ENCODE data around the gene U2SURP.
"Not testable (repeated sequence)": the region's sequence is repeated elsewhere in the genome, so short reads cannot be mapped to it uniquely, and the experiment has no call there.

The U2SURP gene

GRCh38 chr3:142976621-142977398 is 24.6 kb upstream of the U2SURP start:
- DNase-seq (ENCODE audit: low read depth) = no peak

DNA sequence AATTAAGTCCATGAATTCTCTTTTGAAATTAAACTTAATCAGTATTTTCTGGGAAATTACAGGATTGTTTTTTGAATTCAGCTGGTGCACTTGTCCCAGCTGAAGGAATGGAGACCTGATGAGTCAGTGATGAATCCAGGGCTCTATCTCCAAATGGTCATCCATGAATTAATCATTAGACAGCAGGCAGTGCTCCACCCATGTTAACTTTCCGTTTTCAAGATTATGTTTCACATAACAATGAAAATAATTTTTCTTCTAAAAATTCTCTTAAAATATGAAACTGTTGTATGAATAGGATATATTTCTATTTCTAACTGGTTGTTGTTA is 24.0 kb upstream of the U2SURP start:
- DNase-seq (ENCODE audit: low read depth) = no peak

DNA sequence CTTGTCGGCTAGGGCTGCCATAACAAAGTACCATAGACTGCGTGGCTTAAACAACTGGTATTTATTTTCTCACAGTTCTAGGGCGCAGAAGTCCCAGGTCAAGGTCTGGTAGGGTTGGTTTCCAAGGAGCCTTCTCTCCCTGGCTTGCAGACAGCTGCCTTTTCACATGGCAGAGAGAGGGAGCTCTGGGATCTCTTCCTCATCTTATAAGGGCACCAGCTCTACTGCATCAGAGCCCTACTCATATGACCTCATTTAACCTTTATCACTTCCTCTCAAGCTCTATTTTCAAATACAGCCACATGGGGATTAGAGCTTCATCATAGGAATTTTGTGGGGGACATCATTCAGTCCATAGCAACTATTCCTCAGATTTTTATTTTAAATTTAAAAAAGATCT is 20.3 kb upstream of the U2SURP start:
- no peak for DNase-seq (ENCODE audit: low read depth)

DNA sequence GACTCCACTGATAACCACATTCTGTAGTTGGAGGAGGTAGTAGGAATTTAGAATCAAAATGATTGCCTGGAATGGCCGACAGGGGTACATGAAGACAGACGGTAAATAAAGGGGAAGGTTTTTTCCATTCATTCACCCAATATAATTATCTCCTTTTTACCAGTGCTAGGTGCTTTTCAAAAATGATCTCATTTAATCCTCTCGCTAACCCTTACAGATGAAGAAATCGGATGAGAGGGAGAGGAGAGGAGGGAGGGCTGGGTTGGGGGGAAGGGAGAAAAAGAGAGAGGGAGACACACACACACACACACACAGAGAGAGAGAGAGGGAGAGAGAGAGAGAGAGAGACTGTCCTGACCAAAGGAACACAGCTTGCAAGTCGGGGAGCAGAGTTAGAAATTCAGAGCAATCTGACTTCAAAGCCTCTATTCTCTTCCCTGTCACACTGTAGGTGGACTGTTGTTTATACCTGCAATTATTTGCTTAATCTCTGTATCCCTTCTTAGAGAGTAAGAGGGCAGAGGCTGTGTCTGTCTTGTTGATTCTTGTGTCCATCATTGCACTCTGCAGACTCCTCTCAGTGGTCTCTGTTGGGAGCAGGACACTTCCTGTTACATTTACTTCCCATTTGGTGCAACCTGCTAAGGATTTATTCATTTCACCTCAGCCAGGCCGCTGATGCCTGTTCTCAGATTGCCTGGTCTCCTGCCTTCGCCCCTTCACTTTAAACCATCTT is 19.2 kb upstream of the U2SURP start:
- no peak for DNase-seq (ENCODE audit: low read depth)

- DNase-seq (ENCODE audit: low read depth) = no peak
Measured at GRCh38 chr3:142983318-142983717, 18.1 kb upstream of the U2SURP start.

DNA sequence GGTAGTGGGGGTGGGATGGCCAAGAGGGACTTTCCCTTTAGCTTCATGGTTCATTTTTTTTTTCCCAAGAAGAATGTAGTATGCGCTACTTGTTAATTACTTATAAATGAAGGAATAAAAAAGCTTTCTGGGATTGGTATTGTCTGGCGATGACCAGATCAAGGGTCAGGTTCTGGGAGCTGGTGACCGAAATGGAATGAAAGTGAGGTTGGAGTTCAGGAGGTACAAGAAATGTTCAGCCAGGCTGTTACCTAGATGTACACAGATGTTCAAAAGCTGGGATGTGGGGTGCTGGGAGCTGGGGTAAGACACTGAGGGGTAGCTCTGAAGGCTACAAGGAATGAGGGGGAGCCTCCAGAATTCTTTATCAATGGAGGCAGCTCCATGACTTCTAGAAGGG is 17.1 kb upstream of the U2SURP start:
- no peak for DNase-seq (ENCODE audit: low read depth)

- DNase-seq (ENCODE audit: low read depth) = no peak
Measured at GRCh38 chr3:142987080-142987700, 14.2 kb upstream of the U2SURP start.

DNA sequence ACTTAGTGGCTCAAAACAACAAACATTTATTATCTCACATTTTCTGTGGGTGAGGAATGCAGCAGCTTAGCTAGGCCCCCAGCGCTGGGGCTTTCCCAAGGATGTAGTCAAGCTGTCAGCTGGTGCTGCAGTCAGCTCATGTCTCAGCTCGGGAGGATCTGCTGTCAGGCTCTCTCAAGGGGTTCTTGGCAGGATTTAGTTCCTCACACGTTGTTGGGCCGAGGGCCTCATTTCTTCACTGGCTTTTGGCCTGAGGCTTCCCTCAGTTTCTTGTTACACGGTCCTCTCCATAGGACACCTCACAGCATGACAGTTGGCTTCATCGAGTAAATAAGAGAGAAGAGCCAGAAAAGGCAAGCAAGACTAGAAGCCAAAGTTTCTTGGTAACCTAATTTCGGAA is 13.7 kb upstream of the U2SURP start:
- no peak for DNase-seq (ENCODE audit: low read depth)

GRCh38 chr3:142988221-142988620 is 13.1 kb upstream of the U2SURP start:
- DNase-seq (ENCODE audit: low read depth) = not testable (repeated sequence)

DNA sequence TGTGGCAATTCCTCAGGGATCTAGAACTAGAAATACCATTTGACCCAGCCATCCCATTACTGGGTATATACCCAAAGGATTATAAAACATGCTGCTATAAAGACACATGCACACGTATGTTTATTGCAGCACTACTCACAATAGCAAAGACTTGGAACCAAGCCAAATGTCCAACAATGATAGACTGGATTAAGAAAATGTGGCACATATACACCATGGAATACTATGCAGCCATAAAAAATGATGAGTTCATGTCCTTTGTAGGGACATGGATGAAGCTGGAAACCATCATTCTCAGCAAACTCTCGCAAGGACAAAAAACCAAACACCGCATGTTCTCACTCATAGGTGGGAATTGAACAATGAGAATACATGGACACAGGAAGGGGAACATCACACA is 12.5 kb upstream of the U2SURP start:
- not testable (repeated sequence) for DNase-seq (ENCODE audit: low read depth)

- no peak for DNase-seq (ENCODE audit: low read depth)
Measured at GRCh38 chr3:142990721-142991120, 10.6 kb upstream of the U2SURP start.

- DNase-seq (ENCODE audit: low read depth) = no peak
Measured at GRCh38 chr3:142992323-142992722, 9.0 kb upstream of the U2SURP start.

DNA sequence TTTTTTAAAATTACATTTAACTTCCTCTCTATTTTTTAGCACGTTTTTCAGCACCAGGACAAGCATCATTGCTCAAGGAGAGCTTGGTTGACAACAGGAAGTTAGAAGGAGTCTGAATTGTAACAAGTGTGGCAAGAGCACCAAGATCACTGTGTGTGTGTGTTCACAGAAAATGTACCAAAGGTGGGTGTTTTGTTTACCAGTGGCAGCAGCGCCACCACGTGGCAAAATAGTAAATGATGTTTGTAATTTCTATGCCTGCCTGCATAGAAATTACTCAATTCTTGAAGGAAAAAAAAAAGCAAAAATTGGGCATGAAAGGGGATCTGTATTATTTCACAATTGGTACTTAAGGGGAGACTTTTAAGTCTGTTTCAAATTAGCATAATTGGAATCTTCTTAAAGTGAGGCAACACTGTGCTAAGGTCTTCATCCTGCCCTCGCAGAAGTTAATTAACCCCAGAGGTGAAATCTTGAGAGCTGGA is 7.4 kb upstream of the U2SURP start:
- peak; percentile 32 for DNase-seq (ENCODE audit: low read depth)

GRCh38 chr3:142997330-142997729 is 4.0 kb upstream of the U2SURP start:
- no peak for DNase-seq (ENCODE audit: low read depth)

DNA sequence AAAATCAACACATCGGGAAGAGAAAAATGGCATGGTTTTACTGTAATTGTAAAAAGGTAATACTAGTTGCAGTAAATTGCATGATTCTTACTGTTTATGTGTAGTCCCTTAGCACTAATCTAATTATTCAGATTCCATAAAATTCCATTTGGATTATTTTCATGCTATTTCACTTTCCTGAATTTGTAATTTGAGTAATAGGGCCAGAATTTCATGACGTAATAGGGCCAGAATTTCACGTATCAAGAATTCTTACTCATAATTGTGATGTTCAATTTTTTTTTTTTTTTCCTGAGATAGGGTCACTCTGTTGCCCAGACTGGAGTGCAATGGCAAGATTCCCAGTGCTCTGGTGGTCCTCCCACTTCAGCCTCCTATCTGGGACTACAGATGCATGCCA is 2.9 kb upstream of the U2SURP start:
- no peak for DNase-seq (ENCODE audit: low read depth)

- no peak for DNase-seq (ENCODE audit: low read depth)
Measured at GRCh38 chr3:142999881-143000280, 1.5 kb upstream of the U2SURP start.

- DNase-seq (ENCODE audit: low read depth) = no peak
Measured at GRCh38 chr3:143000528-143000927, 842 bp upstream of the U2SURP start.

DNA sequence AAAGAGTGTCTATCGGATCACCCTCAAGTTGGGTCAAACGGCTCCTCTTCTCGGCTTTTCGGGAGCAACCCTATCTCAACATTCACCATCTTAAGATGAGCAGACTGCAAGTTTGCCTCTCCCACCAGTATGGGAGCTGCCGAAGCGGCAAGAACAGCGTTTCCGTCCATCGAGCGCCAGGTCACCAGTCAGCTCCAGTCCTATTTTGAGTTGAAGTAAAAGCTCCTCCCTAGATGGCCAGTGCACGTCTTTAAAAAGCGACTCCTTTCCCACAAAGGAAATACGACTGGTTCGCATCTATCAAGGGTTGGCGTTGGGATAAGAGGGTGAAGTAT is 369 bp upstream of the U2SURP start:
- DNase-seq (ENCODE audit: low read depth) = no peak

- peak; percentile 1 for DNase-seq (ENCODE audit: low read depth)
Measured at GRCh38 chr3:143002083-143002712, 828 bp downstream of the U2SURP start.

GRCh38 chr3:143002727-143003126 is 1.4 kb downstream of the U2SURP start:
- no peak for DNase-seq (ENCODE audit: low read depth)

- no peak for DNase-seq (ENCODE audit: low read depth)
Measured at GRCh38 chr3:143004823-143005222, 3.5 kb downstream of the U2SURP start.

DNA sequence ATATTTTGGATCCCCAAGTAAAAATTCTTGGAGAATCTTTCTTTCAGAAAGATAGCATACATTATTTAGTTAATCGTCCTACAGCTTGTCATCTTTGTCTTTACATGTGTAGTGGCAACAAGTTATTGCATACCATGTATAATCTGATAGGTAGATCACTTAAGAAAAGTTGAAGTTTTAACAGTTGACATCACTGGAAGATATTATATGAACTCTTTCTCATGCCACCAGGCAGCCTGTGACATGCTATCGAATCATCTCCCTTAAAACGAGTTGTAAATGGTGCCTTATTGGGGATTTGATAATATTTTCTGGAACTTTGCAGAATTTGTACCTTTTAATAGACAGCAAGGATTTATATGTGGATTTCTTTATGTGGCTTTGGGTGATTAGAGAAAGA is 8.7 kb downstream of the U2SURP start:
- no peak for DNase-seq (ENCODE audit: low read depth)

DNA sequence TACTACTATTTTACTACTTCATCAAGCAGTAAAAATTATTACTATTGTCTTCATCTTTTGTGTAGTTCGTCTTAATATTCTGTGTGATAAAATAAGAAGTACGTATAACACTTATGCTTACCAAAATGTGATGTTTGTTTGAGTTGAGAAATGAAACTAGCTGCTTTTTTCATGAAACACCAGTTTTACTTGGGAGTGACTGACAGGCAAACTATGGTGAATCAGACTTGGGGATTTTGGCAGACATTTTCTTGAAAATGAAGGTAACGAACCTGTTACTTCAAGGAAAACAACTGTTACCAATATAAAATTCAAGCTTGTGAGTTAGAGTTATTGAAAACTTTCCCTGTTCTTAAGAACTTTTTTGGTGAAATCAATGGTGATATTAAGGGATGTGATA is 10.3 kb downstream of the U2SURP start:
- no peak for DNase-seq (ENCODE audit: low read depth)
